VCaP (cell line): ENCODE data around the gene NDUFA13.

Experiments
- H3K27ac ChIP-seq: fragments of 450-650 bp; 2 replicates; pipeline ENCODE4 v1.5.1; 2017
- TF ChIP-seq, protein P1 (sequence below): fragments of 450-650 bp; conservative IDR thresholded peaks from 2 replicates; pipeline ENCODE4 v1.5.1; 2017; ENCODE audit warnings: mild to moderate bottlenecking, moderate library complexity

NDUFA13 gene

DNA sequence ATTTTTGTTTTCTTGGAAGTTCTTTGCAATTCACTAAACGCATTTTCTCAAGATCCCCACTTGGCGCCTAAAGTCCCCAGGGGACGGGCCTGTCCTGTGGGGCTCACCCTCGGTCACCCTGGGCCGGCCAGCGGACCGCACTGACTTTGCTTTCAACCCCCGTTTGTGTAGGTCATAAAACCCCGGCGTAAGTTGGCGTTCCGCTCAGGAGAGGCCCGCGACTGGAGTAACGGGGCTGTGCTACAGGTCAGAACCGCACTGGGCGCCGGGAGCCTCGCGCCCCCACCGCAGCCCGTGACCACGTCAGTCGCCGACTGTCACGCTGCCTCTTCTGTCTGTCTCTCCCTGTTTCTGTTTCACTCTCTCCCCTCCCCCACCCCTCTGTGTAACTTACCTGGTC, 14.2 kb upstream of the NDUFA13 start:
- TF ChIP-seq, protein P1, sequence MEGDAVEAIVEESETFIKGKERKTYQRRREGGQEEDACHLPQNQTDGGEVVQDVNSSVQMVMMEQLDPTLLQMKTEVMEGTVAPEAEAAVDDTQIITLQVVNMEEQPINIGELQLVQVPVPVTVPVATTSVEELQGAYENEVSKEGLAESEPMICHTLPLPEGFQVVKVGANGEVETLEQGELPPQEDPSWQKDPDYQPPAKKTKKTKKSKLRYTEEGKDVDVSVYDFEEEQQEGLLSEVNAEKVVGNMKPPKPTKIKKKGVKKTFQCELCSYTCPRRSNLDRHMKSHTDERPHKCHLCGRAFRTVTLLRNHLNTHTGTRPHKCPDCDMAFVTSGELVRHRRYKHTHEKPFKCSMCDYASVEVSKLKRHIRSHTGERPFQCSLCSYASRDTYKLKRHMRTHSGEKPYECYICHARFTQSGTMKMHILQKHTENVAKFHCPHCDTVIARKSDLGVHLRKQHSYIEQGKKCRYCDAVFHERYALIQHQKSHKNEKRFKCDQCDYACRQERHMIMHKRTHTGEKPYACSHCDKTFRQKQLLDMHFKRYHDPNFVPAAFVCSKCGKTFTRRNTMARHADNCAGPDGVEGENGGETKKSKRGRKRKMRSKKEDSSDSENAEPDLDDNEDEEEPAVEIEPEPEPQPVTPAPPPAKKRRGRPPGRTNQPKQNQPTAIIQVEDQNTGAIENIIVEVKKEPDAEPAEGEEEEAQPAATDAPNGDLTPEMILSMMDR: no peak
- no peak overlapping the region for H3K27ac ChIP-seq

DNA sequence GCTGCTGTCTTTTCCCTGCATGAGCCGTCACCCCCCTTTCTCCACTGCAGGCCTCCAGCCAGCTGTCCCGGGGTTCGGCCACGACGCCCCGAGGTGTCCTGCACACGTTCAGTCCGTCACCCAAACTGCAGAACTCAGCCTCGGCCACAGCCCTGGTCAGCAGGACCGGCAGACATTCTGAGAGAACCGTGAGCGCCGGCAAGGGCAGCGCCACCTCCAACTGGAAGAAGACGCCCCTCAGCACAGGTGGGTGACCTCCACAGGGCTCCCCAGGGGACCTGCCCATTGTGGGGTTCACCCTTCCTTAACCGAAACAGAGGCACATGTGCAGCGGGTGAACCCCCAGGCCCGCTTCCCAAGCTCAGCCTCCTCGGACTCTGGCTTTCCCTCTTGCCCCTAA, 13.7 kb upstream of the NDUFA13 start:
- TF ChIP-seq, protein P1: no peak
- H3K27ac ChIP-seq: no peak overlapping the region

DNA sequence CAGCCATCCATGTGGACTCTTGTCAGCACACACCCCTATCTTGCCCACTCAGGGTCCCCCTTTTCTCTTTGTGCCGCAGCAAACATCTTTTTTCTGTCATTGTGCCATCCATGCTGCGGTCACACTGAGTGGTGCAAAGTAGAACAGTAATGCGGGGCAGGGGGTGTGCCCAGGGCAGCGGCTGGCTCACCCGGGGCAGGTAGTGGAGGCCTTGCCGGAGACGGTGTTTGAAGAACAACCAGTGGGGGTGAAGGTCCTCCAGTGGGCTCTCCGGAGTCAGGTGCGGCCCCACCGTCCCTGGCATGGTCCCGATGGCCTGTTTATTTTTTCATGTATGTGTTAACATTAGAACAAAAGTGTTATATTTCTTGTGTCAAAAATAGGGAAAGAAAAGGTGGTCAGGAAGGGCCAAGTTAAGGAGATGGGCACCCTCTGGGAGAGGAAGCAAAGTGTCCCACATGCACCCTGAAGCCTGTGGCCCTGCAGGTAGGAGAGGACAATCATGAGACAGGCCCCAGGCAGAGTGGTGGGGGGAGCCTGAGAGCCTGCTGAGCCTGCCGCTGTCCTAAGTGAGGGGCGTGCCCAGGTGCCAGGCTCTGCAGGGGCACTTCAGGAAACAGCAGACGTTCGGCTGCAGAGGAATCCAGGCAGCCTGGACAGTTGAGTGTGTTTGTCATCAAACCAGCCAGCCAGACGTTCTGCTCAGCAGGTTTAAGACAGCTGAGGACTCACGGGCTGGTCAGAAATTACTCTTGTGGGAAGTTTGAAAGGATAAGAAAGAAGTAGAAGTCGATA, 13.0 kb upstream of the NDUFA13 start:
- TF ChIP-seq, protein P1: no peak
- no peak overlapping the region for H3K27ac ChIP-seq

DNA sequence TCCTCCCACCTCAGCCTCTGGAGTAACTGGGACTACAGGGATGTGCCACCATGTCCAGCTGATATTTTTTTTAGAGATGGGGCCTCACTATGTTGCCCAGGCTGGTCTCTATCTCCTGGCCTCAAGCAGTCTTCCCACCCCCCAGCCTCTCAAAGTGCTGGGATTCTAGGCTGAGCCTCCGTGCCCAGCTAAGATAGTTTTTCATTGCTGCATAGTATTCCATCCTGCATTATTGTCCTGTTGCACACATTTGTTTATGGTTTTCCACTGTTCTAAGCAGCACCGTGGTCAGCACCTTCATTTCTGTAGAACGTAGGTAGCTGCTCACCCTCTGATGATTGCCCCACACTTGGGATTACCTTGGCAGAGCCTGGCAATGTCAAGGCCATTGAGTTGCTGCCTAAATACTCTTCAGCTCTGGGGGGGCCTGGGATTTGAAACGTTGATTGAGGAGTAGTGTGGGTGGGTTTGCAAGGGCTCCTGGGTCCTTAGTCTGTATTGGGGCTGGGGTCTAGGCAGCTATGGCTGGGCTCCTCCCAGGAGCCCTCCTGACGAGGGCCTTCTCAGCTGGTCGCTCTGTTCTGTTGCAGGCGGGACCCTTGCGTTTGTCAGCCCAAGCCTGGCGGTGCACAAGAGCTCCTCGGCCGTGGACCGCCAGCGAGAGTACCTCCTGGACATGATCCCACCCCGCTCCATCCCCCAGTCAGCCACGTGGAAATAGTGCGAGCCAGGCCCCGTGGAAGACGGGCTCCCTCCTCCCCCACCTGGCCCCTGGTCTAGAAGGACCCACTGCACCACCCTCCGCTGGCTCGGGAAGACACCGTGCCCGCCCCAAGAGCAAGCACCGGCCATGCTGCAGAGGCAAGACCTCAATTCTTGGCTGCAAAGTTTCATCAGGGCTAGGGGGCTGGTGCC, 11.0 kb upstream of the NDUFA13 start:
- TF ChIP-seq, protein P1: no peak

DNA sequence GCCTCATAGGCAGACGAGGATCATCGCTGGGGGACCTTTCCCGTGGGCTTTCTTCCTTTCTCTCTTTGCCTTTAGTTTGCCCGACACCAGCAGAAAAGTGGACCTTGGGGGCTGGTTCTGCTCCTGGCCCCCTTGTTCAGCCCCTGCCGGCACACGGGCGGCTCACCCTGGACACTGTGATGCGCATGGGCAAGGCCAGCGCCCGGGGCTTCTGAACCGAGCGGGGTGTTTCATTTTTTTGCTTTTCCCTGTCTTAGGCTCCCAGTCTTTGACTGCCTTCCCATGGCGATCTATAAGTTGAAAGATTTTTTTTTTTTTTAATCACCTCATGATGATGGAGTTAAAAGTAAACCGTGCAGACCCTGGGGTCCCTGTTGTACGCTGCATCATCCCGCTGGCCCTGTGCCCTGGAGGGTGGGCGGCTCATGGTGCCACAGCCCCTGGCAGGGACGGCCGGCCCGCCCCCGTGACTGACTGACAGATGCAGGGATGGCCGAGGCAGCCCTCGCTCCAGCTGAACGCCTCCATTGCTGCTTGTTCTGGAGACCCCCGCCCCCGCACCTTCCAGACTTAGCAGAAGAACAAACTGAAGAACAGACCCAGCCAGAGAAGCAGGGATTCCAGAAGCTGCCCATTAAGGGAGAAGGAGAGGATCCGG, 10.2 kb upstream of the NDUFA13 start:
- TF ChIP-seq, protein P1: no peak

More for the DNA sequence above, 11.0 kb upstream of the NDUFA13 start:
- H3K27ac ChIP-seq: no peak overlapping the region

DNA sequence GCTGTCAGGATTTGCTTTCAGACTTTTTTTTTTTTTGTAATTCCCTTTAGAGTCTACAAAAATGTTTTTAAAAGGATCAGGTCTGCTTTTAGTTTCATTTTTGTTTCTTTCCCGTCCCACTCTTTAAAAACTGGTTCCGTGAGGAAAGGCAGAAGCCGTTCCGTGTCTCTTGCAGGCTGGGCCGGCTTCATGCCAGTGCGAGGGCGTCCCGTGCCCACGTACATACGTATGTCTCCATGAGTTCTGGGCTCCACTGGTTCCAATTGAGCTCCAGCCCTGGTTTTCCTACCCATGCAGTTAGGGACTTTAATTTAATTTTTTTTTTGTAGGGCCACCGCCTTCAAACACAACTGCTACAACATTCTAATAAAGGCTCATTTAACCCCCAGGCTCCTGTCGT, 9.4 kb upstream of the NDUFA13 start:
- TF ChIP-seq, protein P1: no peak
- no peak overlapping the region for H3K27ac ChIP-seq

More for the DNA sequence above, 10.2 kb upstream of the NDUFA13 start:
- H3K27ac ChIP-seq: no peak overlapping the region

DNA sequence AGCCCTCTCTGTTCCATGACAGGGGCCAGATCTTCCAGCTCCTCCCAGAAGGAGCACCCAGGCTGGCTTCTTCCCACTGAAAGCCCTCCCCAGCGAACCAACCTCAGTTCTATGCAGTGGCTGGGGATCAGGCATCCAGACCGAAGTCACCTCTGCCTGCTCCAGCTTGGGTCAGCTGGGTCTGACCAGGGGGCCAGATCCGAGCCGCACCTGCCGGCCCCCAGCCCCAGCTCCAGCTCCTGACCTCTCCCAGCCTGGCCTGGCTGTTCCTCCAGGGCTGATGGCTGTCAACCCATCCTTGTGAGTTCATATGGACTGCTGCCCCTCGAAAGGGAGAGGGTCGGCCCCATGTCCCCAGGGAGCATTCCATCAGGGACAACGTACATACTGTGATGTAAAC, 8.7 kb upstream of the NDUFA13 start:
- TF ChIP-seq, protein P1: no peak
- no peak overlapping the region for H3K27ac ChIP-seq
